Heart right ventricle (tissue), 16 donors: ENCODE results near the gene ARHGDIB. TPM values are rescaled to one million over a fixed set of nuclear protein-coding genes. Genes with fewer than 3 reads are reported as not detected.

Experiments used
- ATAC-seq, 8 donors: fragments of 200-7000 bp; cut with Tn5 transposase; one replicate each; pipeline ENCODE4 v1.9.1; 2020; ENCODE audit warnings: mild to moderate bottlenecking in 8 of 8, moderate library complexity in 8 of 8, moderate number of reproducible peaks in 1 of 8
- DNase-seq, 2 donors: peaks; one replicate each; pipeline ENCODE4 v3.0.0-alpha.2; 2020
- H3K27ac ChIP-seq, 10 donors: fragments of 200-600 bp; sonication (generic) in 2 of 10; one replicate each; pipeline versions ENCODE4 v1.5.0 to v1.8.0; 2020 to 2022; ENCODE audit warnings: mild to moderate bottlenecking in 3 of 10
- H3K27me3 ChIP-seq, 7 donors: fragments of 200-600 bp; one replicate each; pipeline ENCODE4 v1.8.0; 2021 to 2022; ENCODE audit warnings: mild to moderate bottlenecking in 2 of 7
- H3K36me3 ChIP-seq, 9 donors: fragments of 200-600 bp; sonication (generic) in 1 of 9; one replicate each; pipeline versions ENCODE4 v1.5.0 to v1.8.0; 2020 to 2022; ENCODE audit warnings: mild to moderate bottlenecking in 2 of 9
- H3K4me1 ChIP-seq, 9 donors: fragments of 200-600 bp; sonication (generic) in 1 of 9; one replicate each; pipeline versions ENCODE4 v1.5.0 to v1.8.0; 2020 to 2022; ENCODE audit warnings: mild to moderate bottlenecking in 4 of 9
- H3K4me3 ChIP-seq, 10 donors: fragments of 200-600 bp; sonication (generic) in 2 of 10; one replicate each; pipeline versions ENCODE4 v1.5.0 to v1.8.0; 2020 to 2022; ENCODE audit warnings: mild to moderate bottlenecking in 7 of 10, moderate library complexity in 2 of 10
- H3K9me3 ChIP-seq, 11 donors: fragments of 200-600 bp in 10 of 11; sonication (generic) in 2 of 11; one replicate each; pipeline versions ENCODE4 v1.5.0 to v1.8.0; 2013 to 2022; ENCODE audit warnings: mild to moderate bottlenecking in 2 of 11, control low read depth in 1 of 11, moderate library complexity in 1 of 11
- WGBS, 2 donors: extraction: QIAGEN DNeasy Blood & Tissue Kit; methylation state at CpG; one replicate each; pipeline ENCODE4 v1.1.7; 2013; ENCODE audit warnings: inconsistent platforms in 1 of 2; 5-methylcytosine and 5-hydroxymethylcytosine counted together
- intact Hi-C, 10 donors: fragments of 100-400 bp; cut with DNase I; formaldehyde crosslinking; loops; one replicate each; pipeline versions ENCODE4 v1.11.1 to v1.14.2; 2022
- polyA plus RNA-seq, 2 donors: library from polyadenylated mRNA; stranded (reverse); fragments of 200-250 nt; gene quantifications; one replicate each; pipeline ENCODE4 v1.2.3, GENCODE V29; 2013
- total RNA-seq, 10 donors: library from RNA; stranded (reverse); fragmentation: NEBNext Ultra II Directional in 3 of 10; extraction: Animal tissue kit (Norgen Biotek cat#: 25700) in 3 of 10; gene quantifications; one replicate each; pipeline versions ENCODE4 v1.2.1 to v1.2.4, GENCODE V29; 2021 to 2023
- TF ChIP-seq, protein P1 (sequence below), 9 donors: fragments of 200-600 bp; sonication (generic) in 2 of 9; IDR thresholded peaks; one replicate each; pipeline versions ENCODE4 v1.5.0 to v1.8.0; 2021 to 2022; ENCODE audit warnings: antibody characterized with exemption in 9 of 9, mild to moderate bottlenecking in 5 of 9, moderate library complexity in 1 of 9
- donor health status: Arrhythmogenic right ventricular cardiomyopathy.
- donor health status: ischemic (EF 13 %, LVEDD 7.1; RV severe dilation, severe dysfunction).
- donor health status: healthy with polysubstance abuse.
- donor health status: DM: no; HTN: yes; CAD: no.
- donor health status: DM: no; HTN: no; CAD: no.
- donor health status: ischemic (EF 25% LVEDD 6.9; RV normal size, moderate dysfunction).
- donor health status: ischemic (EF 25% LVEDD 5.7; RV mildly dilated, moderate dysfunction).
- donor health status: healthy.
- donor health status: DM: yes; HTN: yes; CAD: no.
- donor health status: Ischemic cardiomyopathy.
- donor health status: ischemic (EF 35%, LVEDD 5.7; RV mildly dilated, moderate dysfunction).
- donor health status: nonischemic (EF 11% LVEDD 7.7; RV severe dilation, severe dysfunction).
- donor health status: DM: yes; HTN: yes; CAD: no.
- donor health status: PGD.
- donor health status: ischemic (EF 29% LVEDD 5.4; RV normal size, mild dysfunction).
- donor health status: nonischemic (EF 23%, LVEDD 6.1; RV moderate dilation, normal function).

The ARHGDIB gene
- total and polyA plus RNA-seq, 12 donors, result 28.1 to 150 (median 45.4) TPM

- intact Hi-C loops, result loop anchor here in 3 of 10 donors (5.0 to 10.0 kb wide), 2 partner anchors 46 to 62 kb away; no protein-coding TSS in a partner anchor
- peak; percentile 77 to 87 (median 86) for ATAC-seq
- 49 to 68% methylated on average over 7 of the region's 7 CpGs for WGBS, 2 donors
- H3K36me3 ChIP-seq, result no peaks in the 10 kb centered on the region
- no peaks in the 10 kb centered on the region for H3K9me3 ChIP-seq
- DNase-seq, result peak in 1 of 2 donors; percentile 57
- H3K27ac ChIP-seq, result peak overlapping the region; percentile 43 to 80 (median 74)
- H3K4me3 ChIP-seq, result peak overlapping the region in 1 of 10 donors; percentile 9
- TF ChIP-seq, protein P1, sequence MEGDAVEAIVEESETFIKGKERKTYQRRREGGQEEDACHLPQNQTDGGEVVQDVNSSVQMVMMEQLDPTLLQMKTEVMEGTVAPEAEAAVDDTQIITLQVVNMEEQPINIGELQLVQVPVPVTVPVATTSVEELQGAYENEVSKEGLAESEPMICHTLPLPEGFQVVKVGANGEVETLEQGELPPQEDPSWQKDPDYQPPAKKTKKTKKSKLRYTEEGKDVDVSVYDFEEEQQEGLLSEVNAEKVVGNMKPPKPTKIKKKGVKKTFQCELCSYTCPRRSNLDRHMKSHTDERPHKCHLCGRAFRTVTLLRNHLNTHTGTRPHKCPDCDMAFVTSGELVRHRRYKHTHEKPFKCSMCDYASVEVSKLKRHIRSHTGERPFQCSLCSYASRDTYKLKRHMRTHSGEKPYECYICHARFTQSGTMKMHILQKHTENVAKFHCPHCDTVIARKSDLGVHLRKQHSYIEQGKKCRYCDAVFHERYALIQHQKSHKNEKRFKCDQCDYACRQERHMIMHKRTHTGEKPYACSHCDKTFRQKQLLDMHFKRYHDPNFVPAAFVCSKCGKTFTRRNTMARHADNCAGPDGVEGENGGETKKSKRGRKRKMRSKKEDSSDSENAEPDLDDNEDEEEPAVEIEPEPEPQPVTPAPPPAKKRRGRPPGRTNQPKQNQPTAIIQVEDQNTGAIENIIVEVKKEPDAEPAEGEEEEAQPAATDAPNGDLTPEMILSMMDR (IDR thresholded peaks at IDR 0.05), result peak in 4 of 9 donors; percentile 3 to 48 (median 32)
- peaks cover 0 to 55% (median 11%) of the 10 kb centered on the region in 9 donors for H3K4me1 ChIP-seq
- H3K27me3 ChIP-seq, result no peaks in the 10 kb centered on the region
Measured at GRCh38 chr12:14892726-14893505, 68.5 kb downstream of the ARHGDIB start.

Other genes starting within 250 kb of the ARHGDIB start
- gene WBP11, start 158.1 kb downstream of the ARHGDIB start, total RNA-seq, result 10 to 100 TPM; 47.6 to 62.3 (median 56.0) TPM
- gene WBP11, start 158.1 kb downstream of the ARHGDIB start, polyA plus RNA-seq, result 10 to 100 TPM; 11.9 to 27.6 TPM
- gene C12orf60, start 157.9 kb downstream of the ARHGDIB start, total RNA-seq, result 1 to 10 TPM; 1.2 to 5.8 (median 3.7) TPM
- gene C12orf60, start 157.9 kb downstream of the ARHGDIB start, polyA plus RNA-seq, result 1 to 10 TPM; 3.4 to 5.5 TPM
- under 1 TPM in 5 of 10 donors, not detected in 5; 0.10 to 0.24 (median 0.12) TPM for gene SMCO3, start 147.4 kb downstream of the ARHGDIB start, total RNA-seq
- gene SMCO3, start 147.4 kb downstream of the ARHGDIB start, polyA plus RNA-seq, result 1 to 10 TPM in 1 of 2 donors, under 1 TPM in 1; 0.14 to 1.3 TPM
- 1 to 10 TPM in 9 of 10 donors, under 1 TPM in 1; 0.72 to 3.9 (median 2.8) TPM for gene ART4, start 118.1 kb downstream of the ARHGDIB start, total RNA-seq
- gene ART4, start 118.1 kb downstream of the ARHGDIB start, polyA plus RNA-seq, result 1 to 10 TPM; 1.3 to 2.7 TPM
- gene MGP, start 75.7 kb downstream of the ARHGDIB start, total RNA-seq, result 100 to 1,000 TPM; 151 to 456 (median 254) TPM
- 100 to 1,000 TPM; 252 to 528 TPM for gene MGP, start 75.7 kb downstream of the ARHGDIB start, polyA plus RNA-seq
- gene ERP27, start 23.1 kb downstream of the ARHGDIB start, total RNA-seq, result under 1 TPM in 8 of 10 donors, not detected in 2; 0.14 to 0.79 (median 0.28) TPM
- under 1 TPM; 0.20 to 0.44 TPM for gene ERP27, start 23.1 kb downstream of the ARHGDIB start, polyA plus RNA-seq
- not detected for gene PDE6H, start 11.4 kb upstream of the ARHGDIB start, total RNA-seq
- not detected for gene PDE6H, start 11.4 kb upstream of the ARHGDIB start, polyA plus RNA-seq